ENCODE results near the gene CD226.

DNA sequence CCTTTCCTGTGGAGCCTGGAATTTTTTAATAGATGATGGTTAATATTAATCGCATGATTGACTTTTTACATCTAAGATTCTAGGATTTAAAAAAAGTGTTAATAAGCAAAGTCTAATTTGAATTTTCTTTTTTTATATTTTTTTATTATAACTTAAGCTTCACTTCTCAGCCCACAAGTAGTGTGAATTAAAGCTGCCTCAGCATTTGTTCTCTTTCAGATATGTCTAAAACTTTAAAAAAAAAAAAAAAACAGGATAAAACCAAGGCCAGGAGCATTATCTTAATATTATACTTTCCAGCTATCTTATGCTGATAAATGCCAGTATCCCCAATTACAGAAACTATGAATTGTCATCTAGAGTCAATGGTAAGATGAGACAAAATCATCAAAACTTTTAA, 109.7 kb downstream of the CD226 start:
- TF ChIP-seq EZH2 (IDR thresholded peaks at IDR 0.05) (no peak), POLR2AphosphoS5 (IDR thresholded peaks at IDR 0.05; ENCODE audit: borderline replicate concordance, low read depth, low read length) (no peak), FOXP2 (optimal IDR thresholded peaks at IDR 0.05; ENCODE audit: control extremely low read depth, extremely low read length, insufficient read depth) (no peak)
